Measurements from ENCODE around the gene OR6S1.
A peak's percentile ranks its signal among the peaks of the same experiment; 100 is the strongest.

The OR6S1 gene, protein sequence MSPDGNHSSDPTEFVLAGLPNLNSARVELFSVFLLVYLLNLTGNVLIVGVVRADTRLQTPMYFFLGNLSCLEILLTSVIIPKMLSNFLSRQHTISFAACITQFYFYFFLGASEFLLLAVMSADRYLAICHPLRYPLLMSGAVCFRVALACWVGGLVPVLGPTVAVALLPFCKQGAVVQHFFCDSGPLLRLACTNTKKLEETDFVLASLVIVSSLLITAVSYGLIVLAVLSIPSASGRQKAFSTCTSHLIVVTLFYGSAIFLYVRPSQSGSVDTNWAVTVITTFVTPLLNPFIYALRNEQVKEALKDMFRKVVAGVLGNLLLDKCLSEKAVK

DNA sequence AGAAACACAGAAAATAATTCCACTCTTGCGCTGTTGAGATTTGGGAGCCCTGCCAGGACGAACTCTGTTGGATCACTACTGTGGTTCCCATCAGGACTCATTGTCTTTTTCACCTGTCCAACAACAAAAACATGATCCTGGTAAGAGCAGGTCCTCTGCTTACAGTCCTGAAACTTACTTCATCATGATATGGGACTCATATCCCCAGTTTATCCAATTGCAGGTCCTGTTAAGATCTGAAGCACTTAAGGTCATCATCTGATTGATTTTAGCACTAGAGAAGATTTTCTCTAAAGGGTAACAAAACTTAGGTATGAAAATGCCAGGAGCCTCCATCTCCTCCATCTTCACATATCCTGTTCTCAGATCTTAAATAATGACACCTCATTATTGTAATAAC is at the start of gene OR6S1:
TSS of gene OR6S1 (minus strand) at position 101 of the 400 bp plus-strand sequence. CDS start at position 101, 0 bp downstream.
- FAIRE-seq = no peak
- no peak for DNase-seq (ENCODE audit: low spot score)

DNA sequence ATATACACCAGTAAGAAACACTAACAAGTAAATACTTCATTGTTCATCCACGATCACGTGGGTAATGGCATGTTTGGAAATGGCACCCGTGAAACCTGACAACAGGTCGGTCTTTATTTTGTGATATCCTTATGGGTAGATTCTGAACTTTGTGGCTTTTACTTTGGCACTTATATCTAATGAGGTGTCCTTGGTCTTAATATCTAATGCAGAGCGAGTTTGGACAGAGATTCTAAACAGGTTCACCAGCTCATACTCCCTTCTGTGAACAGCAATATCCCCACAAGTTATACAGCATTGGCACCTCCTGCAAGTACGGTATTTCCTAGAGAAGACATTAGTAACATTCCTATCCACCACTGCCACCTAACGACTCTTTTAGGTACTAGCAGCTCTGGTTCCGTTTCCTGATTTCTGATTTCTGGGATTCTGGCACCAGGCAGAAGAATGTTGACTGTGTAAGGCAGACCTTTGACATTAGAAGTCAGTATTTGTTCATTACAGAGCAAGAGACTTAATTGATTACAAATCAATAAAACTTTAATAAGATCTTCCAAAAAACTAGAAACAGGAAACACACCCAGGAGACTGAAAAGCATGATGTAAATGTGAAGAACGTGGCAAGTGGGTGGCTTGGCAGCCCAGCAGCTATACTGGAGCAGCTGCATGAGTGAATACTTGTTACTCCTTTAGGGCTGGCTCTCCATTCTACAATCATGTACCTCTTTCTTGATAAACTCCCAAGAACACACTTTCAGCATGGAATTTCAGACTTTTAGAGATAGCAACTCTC is 49.6 kb upstream of the OR6S1 start:
- FAIRE-seq = no peak
- peak; percentile 75 for DNase-seq (ENCODE audit: low spot score)

DNA sequence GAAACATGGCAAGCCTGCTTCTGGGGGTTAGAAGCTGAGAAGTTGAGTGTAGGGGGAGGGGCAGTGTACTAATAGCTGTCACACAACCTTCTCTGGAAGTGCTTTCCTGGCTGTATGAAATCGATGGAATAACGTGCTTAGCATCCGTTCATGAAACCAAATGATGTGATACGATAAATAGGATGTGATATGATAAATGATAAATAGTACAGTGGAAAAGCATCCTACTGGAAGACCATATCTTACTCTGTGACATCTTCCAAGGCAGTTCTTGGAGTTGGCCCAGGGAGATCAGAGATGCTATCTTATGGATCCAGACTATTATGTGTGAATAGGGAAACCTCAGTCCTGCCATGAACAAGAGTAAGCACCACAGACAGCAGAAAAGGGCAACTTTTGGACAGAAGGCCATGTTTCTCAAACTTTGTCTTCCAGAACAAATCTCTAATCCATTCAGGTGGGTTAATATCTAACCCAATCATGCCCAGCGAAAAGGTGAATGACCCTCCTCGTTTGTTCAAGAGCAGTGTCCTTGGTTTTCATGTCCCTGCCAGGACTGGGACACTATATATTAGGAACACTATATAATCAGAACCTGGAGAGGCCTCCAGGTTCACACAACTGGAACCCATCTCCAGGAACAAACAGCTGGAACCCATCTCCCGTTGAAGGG is 46.8 kb upstream of the OR6S1 start, which contains the start of gene ANG:
TSS of gene ANG (plus strand) at position 598 of the 673 bp plus-strand sequence. CDS start 4,801 bp downstream, outside the sequence.
- no peak for FAIRE-seq
- DNase-seq (ENCODE audit: low spot score) = no peak

DNA sequence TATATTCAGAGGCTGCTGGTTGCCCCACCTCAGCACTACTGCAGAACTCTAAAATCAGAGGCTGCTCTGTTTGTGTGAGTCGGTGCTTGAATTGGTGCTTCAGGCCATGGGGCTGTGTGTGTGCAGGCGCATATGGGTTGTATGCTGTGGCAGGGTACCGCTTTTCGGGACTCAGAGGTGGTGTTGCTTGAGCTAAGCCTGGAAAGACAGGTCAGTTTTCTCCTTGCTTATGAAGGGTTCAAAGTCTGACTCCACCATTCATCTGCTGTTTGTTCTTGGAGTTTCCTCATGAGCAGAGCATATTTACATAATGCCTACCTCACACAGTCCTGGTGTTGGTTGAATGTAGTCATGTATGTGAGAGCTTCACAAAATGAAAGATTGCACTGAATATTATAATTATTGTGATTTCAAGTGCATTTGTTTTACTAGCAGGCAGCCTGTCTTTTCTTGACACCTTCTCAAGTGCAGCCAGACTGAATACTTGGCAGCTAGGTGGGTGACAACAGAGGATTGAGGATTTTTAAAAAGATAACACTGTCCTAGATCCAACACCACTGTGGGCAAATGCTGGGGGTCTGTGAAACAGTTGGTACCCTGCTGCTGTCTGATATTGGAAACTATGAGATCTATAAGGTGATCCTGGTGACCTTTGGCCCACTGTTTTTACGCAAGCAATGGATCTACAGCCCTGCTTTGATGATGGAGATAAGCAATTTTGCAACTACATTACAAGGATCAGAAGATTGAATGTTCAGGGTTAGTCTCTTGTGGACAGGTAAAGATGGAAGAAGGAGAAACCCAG is 46.1 kb upstream of the OR6S1 start:
- FAIRE-seq (no peak), DNase-seq (ENCODE audit: low spot score) (no peak)

DNA sequence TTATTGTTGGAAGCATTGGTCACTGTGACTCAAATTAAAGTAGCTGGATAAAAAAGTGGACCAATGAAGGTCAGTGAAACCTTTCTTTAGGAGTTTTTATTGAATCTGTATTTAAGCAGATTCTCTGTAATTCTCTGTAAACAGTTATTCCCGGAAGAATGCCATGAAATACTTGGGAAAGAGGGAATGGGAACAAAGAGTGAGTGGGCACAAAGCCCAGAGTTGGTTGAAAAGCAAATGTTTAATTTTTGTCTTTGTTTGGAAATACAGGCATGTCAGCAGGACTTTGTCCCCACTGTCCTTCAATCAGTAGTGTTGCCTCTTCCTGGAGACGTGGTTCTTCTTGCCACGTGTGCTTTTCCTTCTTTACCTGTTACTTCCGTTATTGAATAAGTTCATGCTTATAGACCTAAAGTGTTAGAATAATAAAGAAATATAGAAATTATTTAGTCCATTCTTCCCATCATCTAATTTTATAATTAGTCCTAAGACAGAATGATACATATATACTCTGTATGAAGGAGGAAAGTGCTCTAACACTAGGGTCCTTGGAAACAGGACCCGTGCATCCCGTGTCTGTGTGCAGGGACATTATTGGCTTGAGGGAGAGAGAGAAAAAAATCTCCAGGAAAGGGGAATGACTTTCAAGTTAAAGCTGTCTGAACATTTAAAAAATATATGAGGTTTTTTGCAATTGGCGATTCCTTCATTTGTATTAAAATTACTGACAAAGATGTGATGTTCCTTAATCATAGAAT is 45.1 kb upstream of the OR6S1 start:
- DNase-seq (ENCODE audit: low spot score) (no peak), FAIRE-seq (no peak)

DNA sequence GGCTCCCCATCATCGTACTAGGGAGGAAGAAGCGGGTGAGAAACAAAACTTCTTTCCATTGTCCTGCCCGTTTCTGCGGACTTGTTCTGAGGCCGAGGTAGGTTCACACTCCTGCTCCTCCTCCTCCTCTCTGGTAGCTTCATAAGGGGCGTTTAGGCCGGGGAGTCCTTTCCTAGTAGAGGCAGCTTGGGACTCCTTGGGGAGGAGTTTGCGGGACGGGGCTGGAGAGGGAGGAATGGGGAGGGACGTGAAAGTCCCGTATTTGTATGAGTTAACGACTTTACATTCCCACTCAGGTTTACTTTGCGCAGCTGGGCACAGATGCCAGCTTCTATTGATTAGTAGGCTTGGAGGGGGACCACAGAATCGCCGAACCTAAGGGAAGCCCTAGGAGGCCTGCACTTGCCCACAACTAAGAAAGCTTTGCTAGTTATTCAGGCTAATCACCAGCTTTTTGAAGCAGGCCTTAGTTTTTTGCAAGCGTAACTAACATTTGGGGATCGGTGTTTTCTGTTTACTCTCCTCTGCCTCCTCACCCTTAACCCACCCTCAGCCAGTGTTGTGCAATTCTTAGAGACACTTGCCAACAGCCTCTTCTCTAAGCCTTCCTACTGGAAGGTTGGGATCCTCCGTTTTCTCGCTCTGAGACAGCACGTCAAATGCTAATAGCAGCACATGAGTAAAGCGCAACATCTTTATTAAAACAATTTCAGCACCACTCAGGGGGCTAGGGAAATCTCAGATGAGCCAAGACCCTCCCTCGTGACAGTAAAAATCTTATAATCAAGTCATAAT is 43.4 kb upstream of the OR6S1 start:
- no peak for FAIRE-seq
- DNase-seq (ENCODE audit: low spot score) = peak; percentile 51

DNA sequence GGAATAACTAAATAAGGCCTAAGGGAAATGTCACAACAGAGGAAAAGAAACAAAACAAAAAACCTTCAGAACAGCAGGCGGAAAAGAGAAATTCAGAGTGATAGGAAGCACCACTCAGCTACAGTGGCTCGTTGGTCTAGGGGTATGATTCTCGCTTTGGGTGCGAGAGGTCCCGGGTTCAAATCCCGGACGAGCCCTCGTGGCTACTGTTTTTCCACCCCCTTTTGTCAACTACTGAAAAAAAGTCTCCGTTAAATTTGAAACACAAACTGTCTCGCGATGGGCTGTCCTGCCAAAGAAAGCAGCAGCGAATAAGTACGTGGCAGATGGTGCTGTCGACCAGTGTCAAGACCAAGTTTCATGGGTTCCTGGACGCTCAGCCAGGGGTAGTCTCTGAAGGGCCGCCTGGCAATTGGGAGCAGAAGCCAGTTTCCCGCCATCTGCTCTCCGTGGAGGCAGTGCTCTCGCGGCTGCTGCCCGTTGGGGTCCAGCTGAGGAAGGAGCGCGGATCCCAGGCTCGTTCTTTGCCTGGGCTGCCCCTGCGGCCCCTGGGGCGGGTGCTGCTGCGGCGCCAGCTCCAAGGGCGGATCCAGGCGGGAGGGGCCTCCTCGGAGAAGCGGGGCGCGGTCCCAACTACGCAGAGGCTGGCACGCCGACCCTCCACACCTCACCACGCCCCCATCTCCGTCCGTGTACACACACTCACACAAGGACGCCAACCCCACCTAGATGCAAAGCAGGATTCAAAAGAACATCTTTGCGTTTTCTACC is 42.6 kb upstream of the OR6S1 start, which contains the start of gene RNASE4:
TSS of gene RNASE4 (plus strand) at position 670 of the 771 bp plus-strand sequence. CDS start 14,812 bp downstream, outside the sequence.
- peak; percentile 83 for FAIRE-seq
- peak; percentile 85 for DNase-seq (ENCODE audit: low spot score)

DNA sequence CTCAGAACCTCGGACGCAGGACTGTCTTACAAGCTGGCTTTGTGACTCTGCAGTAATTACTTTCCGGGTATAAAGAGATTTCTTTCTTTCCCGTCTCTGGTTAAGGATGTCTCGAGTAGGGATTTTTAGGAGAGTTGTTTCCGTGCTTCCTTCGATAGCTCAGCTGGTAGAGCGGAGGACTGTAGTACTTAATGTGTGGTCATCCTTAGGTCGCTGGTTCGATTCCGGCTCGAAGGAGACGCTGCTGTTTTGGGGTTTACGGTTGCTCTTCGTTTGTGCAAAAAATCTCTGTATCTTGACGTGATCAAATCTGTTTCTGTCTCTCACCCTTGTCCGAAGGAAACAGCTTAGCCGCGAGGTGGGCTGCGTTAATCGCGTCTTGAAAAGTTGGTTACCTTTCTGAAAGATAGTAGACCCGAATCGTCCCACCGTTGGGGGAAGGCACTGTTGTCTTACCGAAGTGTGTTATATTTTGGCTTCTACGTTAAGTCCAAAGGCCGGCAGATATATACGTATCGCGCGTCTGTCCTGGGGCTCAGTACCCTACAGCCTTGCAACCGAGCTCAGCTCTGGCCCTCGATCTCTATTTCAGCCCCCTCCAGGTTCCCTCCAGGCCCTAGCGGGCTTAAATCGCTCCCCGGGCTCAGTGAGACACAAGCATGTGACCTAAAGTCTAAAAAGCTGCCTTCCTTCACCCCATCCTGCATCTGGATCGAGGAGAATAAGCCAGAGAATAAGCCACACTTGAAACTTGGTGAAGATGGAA is 41.8 kb upstream of the OR6S1 start:
- DNase-seq (ENCODE audit: low spot score) (peak; percentile 55), FAIRE-seq (peak; percentile 44)

DNA sequence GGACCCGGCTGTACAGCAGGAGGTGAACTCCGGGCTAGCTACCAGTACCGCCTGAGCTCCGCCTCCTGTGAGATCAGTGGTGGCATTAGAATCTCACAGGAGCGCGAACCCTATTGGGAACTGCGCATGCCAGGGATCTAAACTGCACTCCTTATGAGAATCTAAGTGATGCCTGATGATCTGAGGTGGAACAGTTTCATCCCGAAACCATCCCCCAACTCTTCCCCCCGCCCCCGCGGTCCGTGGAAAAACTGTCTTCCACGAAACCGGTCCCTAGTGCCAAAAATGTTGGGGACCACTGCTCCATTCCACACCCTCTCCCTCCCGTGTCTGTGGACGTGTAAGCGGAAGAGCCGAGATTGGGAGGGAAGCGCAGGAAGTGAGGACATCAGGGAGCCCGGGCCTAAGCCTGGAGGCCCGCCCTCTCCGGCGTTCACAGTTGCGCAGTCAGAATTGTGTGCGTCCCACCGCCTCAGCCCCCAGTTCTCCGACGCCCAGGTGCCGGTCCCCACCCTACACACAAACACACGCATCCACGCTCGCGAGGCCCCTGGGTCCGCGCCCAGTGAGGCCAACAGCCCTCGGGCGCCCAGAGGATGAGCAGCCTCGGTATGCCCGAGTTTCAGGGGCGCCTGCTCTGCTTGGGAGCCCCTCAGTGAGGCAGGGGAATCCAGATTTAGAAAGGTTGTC is 41.1 kb upstream of the OR6S1 start:
- FAIRE-seq = peak; percentile 55
- DNase-seq (ENCODE audit: low spot score) = peak; percentile 92

DNA sequence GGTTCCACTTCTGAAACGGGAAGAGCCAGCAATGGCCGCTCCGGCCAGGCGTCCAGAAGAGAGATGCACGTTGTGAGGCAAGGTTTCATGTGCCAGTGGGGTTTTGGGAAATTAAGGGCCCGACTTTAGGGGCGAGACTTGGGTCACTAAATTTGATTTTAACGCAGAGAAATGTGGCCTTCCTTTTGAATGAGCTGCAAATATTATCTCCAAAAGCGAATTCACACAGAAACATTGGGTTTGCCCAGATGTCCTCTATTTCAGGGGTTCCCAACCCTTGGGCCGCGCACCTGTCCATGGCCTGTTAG is 40.6 kb upstream of the OR6S1 start:
- DNase-seq (ENCODE audit: low spot score) (no peak), FAIRE-seq (no peak)

DNA sequence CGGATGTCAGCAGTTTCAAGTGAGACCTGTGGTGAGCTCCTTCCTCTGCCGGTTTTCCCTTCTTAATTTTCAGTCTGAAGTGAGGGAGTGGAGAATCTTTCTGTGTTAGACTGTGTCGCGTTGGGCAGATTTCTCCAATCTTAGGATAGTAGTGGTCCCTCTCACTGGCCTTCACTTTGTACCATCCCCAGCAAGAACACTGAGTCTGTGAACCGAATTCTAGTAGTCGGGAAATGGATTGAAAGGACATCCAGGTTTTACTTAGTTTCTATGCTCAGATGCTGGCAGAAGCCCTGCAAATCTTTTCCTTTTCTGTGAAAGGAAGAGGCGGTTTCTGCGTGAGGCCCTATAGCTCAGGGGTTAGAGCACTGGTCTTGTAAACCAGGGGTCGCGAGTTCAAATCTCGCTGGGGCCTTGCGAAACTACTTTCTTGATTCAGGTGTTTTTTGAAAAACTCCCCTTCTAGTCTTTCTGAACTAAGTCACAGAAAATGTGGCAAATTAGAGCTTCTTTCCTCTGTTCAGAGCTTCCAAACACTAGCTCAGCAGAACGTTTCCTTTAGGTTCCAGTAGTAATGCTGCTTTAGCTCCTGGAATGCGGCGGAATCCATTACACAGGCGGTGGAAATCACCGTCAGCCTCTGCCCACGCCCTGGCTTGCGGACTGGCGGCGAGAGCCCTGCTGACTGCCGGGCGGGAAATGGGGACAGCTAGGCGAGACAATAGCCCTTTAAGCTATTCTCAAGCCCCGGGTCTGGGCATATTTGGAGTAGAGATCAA is 40.0 kb upstream of the OR6S1 start:
- FAIRE-seq (no peak), DNase-seq (ENCODE audit: low spot score) (peak; percentile 75)

DNA sequence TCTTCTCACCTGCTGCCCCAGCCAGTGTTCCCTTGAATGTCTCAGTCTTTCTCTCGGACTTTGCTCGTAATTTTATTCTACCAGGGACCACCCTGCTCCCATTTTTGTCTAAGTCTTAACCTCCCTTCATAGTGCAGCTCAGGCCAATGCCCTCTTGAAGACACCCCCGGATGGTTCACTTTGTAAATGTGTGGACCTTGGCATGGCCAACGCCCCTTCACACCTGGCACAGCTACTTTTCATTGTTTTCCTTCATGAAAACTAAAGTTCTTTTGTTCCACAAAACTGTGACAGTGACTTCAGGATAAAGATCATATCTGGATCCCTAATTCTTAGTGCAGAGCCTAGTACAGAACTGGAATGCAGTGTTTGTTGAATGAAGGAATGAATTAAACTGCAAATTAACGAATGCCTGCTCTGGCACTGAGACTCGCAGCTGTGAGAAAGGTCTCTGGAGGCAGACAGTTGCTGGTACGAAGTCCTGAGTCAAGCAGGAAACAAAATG is 39.4 kb upstream of the OR6S1 start:
- FAIRE-seq (no peak), DNase-seq (ENCODE audit: low spot score) (no peak)

DNA sequence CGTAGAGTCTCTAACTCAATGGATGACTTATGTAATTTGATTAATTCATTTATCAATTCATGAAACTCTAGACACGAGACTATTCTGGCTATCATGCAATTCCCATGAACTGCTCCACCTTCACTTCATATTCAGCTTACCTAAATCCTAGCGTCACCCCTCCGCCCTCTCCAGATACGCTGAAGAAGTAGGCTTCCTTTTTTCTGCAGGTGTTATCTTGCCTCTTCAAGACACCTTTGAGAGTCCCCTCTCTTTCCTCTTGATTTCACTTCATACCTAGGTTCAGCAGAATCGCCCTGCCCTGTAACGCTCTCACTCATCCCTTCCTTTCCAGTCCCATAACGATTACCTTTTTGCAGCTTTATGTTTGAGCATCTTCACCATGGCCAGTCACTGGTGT is 38.9 kb upstream of the OR6S1 start:
- no peak for FAIRE-seq
- DNase-seq (ENCODE audit: low spot score) = no peak

DNA sequence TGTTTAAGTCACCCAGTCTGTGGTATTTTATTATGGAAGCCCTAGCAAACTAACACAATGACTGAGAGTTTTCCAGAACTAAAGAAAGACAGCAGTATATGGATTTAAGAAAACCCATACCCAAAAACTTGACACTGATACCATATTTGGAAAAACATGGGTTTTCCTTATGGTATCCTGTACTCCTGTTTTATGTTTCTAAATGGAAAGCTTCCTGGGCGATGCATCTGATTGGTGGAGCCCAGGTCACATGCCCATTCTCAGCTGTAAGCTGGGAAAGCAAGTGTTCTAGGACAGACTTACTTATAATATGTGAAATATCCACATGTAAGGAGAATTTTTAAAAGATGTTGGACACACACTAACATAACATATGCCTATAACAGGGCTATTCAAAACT is 38.4 kb upstream of the OR6S1 start:
- no peak for FAIRE-seq
- peak; percentile 67 for DNase-seq (ENCODE audit: low spot score)

DNA sequence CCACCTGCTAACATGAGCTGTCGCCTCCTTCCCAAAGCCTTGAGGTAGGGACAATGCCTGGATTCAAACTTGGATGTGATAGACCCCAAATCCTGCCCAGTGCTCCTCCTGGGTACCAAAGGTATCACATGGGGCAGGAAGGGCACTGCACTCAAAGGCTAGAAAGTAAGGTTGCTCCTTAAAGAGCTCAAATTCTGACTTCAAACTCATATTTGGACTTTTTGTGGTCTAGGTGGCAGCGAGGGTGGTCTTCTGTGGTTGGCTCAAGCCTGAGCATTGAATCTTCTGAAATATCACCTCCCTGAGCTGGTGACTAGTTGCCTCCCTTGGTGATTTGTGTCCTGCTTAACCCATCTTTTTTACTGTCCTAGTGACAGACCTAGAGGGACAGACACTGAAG is 34.6 kb upstream of the OR6S1 start:
- no peak for FAIRE-seq
- DNase-seq (ENCODE audit: low spot score) = no peak

DNA sequence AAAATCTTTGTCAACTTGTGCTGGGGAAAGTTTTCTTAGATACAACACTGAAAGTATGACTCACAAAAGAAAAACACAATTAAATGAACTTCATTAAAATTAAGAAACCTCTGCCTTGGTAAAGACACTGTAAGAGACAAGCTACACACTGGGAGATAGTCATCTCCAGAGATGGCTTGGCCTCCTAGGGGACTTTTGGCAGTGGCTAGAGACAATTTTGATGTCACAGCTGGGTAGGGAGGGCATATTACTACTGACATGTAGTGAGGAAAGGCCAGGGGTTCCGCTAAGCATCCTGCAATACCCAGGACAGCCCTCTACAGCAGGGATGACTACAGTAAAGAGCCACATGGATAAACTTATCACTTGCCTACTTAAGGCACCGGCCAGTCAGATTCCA is 34.2 kb upstream of the OR6S1 start:
- DNase-seq (ENCODE audit: low spot score) = no peak
- no peak for FAIRE-seq
